NK-92 (cell line): Measurements from ENCODE around the gene CFAP97D1.
"Not testable (repeated sequence)": the region's sequence is repeated elsewhere in the genome, so short reads cannot be mapped to it uniquely, and the experiment has no call there.

Experiments used
- DNase-seq: peaks from one replicate; lab custom pipeline; 2025; ENCODE audit not compliant: unreplicated experiment; lab: John Stamatoyannopoulos, UW

CFAP97D1 gene

GRCh38 chr17:43792668-43793067, 12.4 kb downstream of the CFAP97D1 start:
- DNase-seq = not testable (repeated sequence)

DNA sequence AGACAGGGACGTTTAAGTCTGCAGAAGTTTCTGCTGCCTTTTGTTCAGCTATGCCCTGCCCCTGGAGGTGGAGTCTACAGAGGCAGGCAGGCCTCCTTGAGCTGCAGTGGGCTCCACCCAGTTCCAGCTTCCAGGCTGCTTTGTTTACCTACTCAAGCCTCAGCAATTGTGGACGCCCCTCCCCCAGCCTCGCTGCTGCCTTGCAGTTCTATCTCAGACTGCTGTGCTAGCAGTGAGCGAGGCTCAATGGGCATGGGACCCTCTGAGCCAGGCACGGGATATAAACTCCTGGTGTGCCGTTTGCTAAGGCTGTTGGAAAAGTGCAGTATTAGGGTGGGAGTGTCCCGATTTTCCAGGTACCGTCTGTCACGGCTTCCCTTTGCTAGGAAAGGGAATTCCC, 17.8 kb downstream of the CFAP97D1 start:
- not testable (repeated sequence) for DNase-seq

GRCh38 chr17:43799047-43799446, 18.8 kb downstream of the CFAP97D1 start:
- DNase-seq = no peak

DNA sequence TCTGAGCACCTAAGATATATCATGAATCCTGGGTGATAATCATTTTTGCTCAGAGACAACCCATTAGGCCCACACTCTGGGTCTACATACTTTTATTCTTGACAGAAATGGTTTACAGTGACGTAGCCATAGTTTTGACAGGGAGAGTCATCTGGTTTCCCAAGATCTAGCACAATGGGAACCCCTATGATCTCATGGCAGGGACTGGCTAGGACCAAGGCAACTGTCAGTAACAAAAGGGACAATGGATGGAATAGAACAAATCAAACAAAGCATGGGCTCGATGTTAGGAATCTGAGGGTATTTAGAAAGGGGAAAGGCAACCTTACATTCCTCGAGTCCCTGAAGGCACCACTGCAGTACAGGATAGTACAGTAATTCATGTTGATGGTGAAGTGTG, 20.5 kb downstream of the CFAP97D1 start:
- DNase-seq = no peak

- no peak for DNase-seq
Observed at GRCh38 chr17:43801844-43802243, 21.6 kb downstream of the CFAP97D1 start.

DNA sequence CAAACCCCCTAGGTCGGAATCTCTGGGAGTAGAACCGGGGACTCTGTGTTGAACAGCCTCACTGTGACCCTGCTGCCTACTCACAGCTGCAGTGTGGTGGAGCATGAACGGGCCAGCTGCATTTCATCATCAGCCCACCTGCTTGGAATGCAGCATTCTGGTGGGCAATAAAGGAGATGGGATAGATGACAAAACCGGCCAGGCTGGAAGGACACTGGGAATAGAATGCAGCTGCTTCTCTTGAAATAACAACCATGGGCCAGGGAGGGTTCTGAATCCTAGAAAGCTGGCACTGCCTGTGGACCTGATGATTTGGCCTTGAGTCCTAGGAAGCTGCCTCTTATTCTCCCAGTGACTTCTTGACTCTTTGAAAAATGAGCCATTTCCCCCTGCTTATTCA, 23.5 kb downstream of the CFAP97D1 start:
- DNase-seq = no peak

DNA sequence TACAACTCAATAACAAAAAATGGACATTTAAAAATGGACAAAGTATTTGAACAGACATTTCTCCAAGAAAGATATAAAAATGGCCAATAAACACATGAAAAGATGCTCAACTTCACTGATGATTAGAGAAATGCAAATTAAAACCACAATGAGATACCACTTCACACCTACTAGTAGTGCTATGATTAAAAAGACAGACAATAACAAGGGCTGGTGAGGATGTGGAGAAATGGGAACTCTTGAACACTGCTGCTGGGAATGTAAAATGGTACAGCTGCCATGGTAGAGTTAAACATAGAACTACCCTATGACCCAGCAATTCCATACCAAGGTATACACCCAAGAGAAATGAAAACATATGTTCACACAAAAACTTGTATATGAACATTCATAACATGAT, 24.9 kb downstream of the CFAP97D1 start:
- no peak for DNase-seq

GRCh38 chr17:43808076-43808475, 27.8 kb downstream of the CFAP97D1 start:
- DNase-seq = no peak

GRCh38 chr17:43809121-43809520, 28.9 kb downstream of the CFAP97D1 start:
- no peak for DNase-seq

- DNase-seq = no peak
Observed at GRCh38 chr17:43810226-43810715, 30.0 kb downstream of the CFAP97D1 start.

DNA sequence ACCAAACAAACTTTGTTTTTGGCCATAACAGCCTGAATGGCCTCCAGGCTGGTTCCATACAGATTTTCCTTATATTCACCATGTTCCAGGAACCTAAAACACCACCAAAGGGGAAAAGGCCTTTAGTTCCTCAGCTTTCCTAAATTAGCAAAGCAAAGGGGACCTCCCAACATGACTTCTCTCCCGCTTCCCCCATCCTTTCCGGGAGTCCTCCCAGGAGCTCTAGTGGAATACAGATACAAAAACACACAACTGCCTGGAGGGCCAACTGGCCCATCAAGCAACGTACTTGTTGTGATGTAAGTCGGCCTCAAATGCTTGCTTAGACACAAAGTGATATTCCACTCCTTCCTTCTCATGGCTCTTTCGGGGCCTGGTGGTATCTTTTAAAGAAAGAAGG, 30.6 kb downstream of the CFAP97D1 start:
- DNase-seq = no peak

DNA sequence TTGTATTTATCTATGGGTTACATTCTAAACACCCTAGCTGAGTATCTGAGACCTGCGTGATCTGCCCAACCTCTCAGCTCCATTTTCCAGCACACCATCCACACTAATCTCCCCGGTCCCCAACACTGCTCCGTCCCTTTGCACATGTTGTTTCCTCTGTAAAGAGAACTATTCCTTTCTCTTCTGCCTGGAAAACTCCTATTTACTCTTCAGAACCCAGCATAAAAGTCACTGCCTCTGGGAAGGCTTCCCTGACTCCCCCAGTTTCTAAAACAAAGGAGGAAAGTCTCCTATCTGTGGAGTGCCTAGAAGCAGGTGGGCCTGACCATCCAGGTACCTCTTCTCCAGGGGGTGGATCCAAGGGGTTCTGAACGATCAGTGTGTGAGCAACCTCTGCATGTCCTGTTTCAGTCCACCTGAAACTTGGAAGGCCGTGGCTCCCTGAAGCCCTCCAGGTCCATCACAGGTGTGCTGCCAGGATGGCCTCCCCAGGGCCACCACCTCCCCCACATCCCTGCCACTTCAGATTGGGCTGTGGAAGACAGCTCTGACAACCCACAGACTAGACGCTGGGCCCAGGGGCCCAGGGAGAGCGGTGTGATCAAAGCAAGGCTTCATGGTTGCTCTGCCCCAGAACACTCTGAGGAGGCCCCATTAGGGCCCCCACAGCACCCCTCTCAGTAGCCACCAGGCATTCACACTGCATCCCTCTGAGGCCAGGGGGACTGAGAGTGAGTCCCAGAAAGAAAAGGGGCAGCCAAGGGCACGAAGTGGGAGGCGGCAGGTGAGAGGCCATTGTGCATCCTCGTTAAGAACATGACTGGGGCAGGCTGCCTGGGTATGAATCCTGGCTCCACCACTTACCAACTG, 32.4 kb downstream of the CFAP97D1 start:
- no peak for DNase-seq

DNA sequence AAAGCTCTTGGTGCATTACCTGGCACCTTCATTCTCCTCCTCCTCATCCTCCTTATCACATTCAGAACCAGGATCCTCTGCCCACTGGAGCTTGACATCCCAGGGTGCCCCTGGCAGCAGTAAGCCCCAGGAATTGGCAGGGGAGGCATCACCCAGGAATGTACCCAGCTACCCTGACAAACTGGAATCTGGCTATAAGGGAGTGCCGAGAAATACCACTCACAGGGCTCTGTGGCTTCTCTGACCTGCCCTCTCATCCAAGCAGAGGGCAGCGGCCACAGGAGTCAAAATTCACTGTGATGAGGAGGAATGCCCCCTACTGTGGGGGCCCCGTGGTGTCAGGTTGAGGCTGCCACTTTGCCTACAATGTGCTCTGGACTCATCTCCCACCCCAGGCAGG, 33.2 kb downstream of the CFAP97D1 start:
- no peak for DNase-seq

DNA sequence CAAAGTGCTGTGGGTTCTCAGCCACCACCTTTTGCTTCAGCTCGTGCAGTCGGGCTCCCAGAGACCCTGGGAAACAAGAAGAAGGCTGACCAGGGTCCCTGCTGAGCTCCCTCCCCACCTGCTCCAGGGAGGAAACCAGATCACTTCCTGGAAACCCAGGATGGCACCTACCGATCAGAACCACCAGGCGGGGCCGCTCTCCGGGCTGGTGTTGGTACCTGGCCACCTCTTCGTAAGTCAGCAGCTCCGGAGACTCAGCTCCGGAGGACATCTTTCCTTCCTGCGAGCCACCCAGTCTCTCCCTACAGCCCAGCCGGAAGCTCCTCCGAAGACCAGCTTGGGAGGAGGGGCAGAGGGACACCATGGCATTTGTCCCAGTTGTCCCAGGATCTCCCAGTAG, 33.8 kb downstream of the CFAP97D1 start:
- DNase-seq = no peak

GRCh38 chr17:43814714-43815113, 34.5 kb downstream of the CFAP97D1 start:
- no peak for DNase-seq

- DNase-seq = no peak
Observed at GRCh38 chr17:43816336-43817320, 36.4 kb downstream of the CFAP97D1 start.

DNA sequence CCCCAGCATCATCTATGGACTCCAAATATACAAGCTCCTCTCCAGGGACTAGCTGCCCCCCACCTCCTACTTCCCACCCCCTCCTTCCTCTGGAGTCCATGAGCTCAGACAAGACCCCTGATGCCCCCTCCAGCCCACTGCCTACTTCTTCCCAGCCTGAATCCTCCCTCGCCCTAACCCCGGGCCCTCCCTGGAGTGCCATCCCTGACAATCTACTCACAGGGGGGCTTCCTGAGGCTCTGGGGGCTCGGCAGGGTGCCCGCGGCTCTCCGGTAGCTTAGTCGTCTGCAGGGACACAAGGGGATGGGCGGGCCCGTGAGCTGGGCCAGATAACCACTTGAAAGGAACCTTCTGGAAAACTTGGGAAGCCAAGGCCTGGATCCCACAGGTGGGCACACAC, 37.6 kb downstream of the CFAP97D1 start:
- no peak for DNase-seq

DNA sequence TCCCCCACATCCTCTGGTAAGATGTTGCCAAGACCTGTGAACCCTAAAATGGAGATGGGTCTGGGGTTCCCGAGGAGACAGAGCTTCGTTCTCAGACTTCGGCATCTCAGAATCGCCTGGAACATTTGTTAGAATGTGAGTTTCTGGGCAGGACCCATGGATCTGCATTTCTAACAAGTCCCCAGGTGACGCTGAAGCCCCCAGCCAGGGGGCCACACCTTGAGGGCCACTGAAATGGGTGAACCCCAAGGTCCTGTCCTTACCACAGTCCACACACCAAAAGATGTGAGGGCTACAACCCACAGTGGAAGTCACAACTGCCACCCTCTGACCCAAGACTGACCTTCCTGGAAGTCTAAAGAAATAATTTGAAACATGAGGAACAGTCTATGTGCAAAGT, 38.7 kb downstream of the CFAP97D1 start:
- DNase-seq = no peak

GRCh38 chr17:43820759-43821158, 40.5 kb downstream of the CFAP97D1 start:
- no peak for DNase-seq

GRCh38 chr17:43822570-43823190, 42.4 kb downstream of the CFAP97D1 start:
- DNase-seq = no peak
